Upper lobe of left lung (tissue), 4 donors: ENCODE data around the gene CIB4.

Experiments used
- CTCF ChIP-seq, 6 experiments: fragments of 450-650 bp in 4 of 6; fragments of 200-600 bp in 2 of 6; sonication (generic) in 2 of 6; IDR thresholded peaks; one replicate each; pipeline ENCODE4 v1.5.1; 2016 to 2019; ENCODE audit warnings: antibody characterized with exemption in 6 of 6
- EP300 ChIP-seq, 4 donors: sonication (generic); formaldehyde crosslinking; IDR thresholded peaks; one replicate each; pipeline ENCODE4 v1.5.1; 2017; ENCODE audit warnings: antibody characterized with exemption in 4 of 4, control low read depth in 2 of 4
- POLR2A ChIP-seq, 4 donors: fragments of 450-650 bp; IDR thresholded peaks; one replicate each; pipeline ENCODE4 v1.5.1; 2016 to 2017; ENCODE audit warnings: antibody characterized with exemption in 4 of 4, mild to moderate bottlenecking in 2 of 4
- POLR2AphosphoS5 ChIP-seq, 2 donors: sonication (generic); formaldehyde crosslinking; IDR thresholded peaks; one replicate each; pipeline ENCODE4 v1.5.1; 2017; ENCODE audit warnings: antibody characterized with exemption in 2 of 2

DNA sequence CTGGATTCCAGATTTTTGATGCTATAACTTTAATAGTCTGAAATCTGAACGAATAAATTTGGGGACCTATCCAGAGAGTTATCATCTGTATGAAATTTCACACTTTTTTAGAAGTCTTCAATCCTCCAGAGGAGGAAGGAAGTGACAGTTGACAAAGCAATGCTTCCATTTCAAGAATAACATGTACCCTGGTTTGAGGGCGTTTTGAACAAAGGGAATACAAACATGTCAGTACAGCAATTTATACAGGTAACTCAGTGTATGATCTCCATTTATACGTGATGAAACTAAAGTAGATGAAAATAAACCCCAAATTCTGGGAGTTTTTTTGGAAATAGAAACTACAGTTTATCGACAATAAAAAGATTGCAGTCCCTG is 42.2 kb downstream of the CIB4 start:
- no peak for TF ChIP-seq CTCF (IDR thresholded peaks at IDR 0.05)
- no peak for TF ChIP-seq POLR2AphosphoS5 (IDR thresholded peaks at IDR 0.05)
- no peak for TF ChIP-seq POLR2A (IDR thresholded peaks at IDR 0.05)
- TF ChIP-seq EP300 (IDR thresholded peaks at IDR 0.05): no peak
